H9 (cell line): ENCODE measurements around the gene ANKZF1. TPM values are rescaled to one million over a fixed set of nuclear protein-coding genes. Genes with fewer than 3 reads are reported as not detected.

Experiments used
- DNase-seq: peaks from one replicate; pipeline ENCODE4 v3.0.0-alpha.2; 2017
- H2AFZ ChIP-seq: one replicate; pipeline ENCODE4 v1.6.1; 2013; ENCODE audit warnings: mild to moderate bottlenecking, low read length, control low read depth, moderate library complexity
- H2AK5ac ChIP-seq: 2 replicates; pipeline ENCODE4 v1.6.1; 2013; ENCODE audit warnings: low read length, control low read depth, mixed read lengths; ENCODE audit not compliant: insufficient read length
- H2BK120ac ChIP-seq: one replicate; pipeline ENCODE4 v1.6.1; 2013; ENCODE audit warnings: low read depth, mild to moderate bottlenecking, low read length, control low read depth, inconsistent platforms; ENCODE audit not compliant: poor library complexity, severe bottlenecking
- H2BK12ac ChIP-seq: 2 replicates; pipeline ENCODE4 v1.6.1; 2013; ENCODE audit warnings: low read length, control low read depth, mixed read lengths, low read depth; ENCODE audit not compliant: insufficient read length
- H2BK15ac ChIP-seq: 2 replicates; pipeline ENCODE4 v1.6.1; 2013; ENCODE audit warnings: low read depth, low read length, control low read depth
- H2BK20ac ChIP-seq: one replicate; pipeline ENCODE4 v1.6.1; 2013; ENCODE audit warnings: low read depth, mild to moderate bottlenecking, low read length, control low read depth, inconsistent platforms; ENCODE audit not compliant: poor library complexity, severe bottlenecking
- H2BK5ac ChIP-seq: 2 replicates; pipeline ENCODE4 v1.6.1; 2013; ENCODE audit warnings: low read length, control low read depth, mixed read lengths; ENCODE audit not compliant: insufficient read length
- H3K14ac ChIP-seq: 2 replicates; pipeline ENCODE4 v1.6.1; 2013; ENCODE audit warnings: low read length, control low read depth; ENCODE audit not compliant: insufficient read depth
- H3K18ac ChIP-seq: 2 replicates; pipeline ENCODE4 v1.6.1; 2013; ENCODE audit warnings: low read depth, mild to moderate bottlenecking, mixed read lengths, low read length, control low read depth; ENCODE audit not compliant: insufficient read length
- H3K23ac ChIP-seq: 2 replicates; pipeline ENCODE4 v1.6.1; 2013; ENCODE audit warnings: low read length, control low read depth, mixed read lengths, low read depth; ENCODE audit not compliant: insufficient read length
- H3K23me2 ChIP-seq: 2 replicates; pipeline ENCODE4 v1.6.1; 2013; ENCODE audit warnings: low read depth, mild to moderate bottlenecking, mixed read lengths, low read length, control low read depth; ENCODE audit not compliant: insufficient read length, poor library complexity, severe bottlenecking
- H3K27ac ChIP-seq: 2 replicates; pipeline ENCODE4 v1.5.1; 2013; ENCODE audit warnings: low read length, control low read depth, mixed read lengths, low read depth; ENCODE audit not compliant: insufficient read length
- H3K27me3 ChIP-seq: 2 replicates; pipeline ENCODE4 v1.6.1; 2013; ENCODE audit warnings: low read length, control low read depth, inconsistent platforms; ENCODE audit not compliant: insufficient read depth
- H3K4ac ChIP-seq: 2 replicates; pipeline ENCODE4 v1.6.1; 2013; ENCODE audit warnings: low read depth, mild to moderate bottlenecking, control low read depth, inconsistent platforms, low read length, moderate library complexity
- H3K4me1 ChIP-seq: 2 replicates; pipeline ENCODE4 v1.6.1; 2013; ENCODE audit warnings: low read length, control low read depth, inconsistent platforms; ENCODE audit not compliant: insufficient read depth
- H3K4me2 ChIP-seq: 2 replicates; pipeline ENCODE4 v1.6.1; 2013; ENCODE audit warnings: low read length, control low read depth, mixed read lengths; ENCODE audit not compliant: insufficient read length, insufficient read depth
- H3K56ac ChIP-seq: 2 replicates; pipeline ENCODE4 v1.6.1; 2013; ENCODE audit warnings: low read depth, mild to moderate bottlenecking, mixed read lengths, low read length, control low read depth; ENCODE audit not compliant: insufficient read length
- H3K79me1 ChIP-seq: 2 replicates; pipeline ENCODE4 v1.6.1; 2013; ENCODE audit warnings: low read depth, mild to moderate bottlenecking, moderate library complexity, low read length, control low read depth, inconsistent platforms; ENCODE audit not compliant: insufficient read depth, poor library complexity, severe bottlenecking
- H3K79me2 ChIP-seq: 2 replicates; pipeline ENCODE4 v1.6.1; 2013; ENCODE audit warnings: low read length, control low read depth, inconsistent platforms; ENCODE audit not compliant: insufficient read depth
- H3K9ac ChIP-seq: 2 replicates; pipeline ENCODE4 v1.6.1; 2013; ENCODE audit warnings: low read length, control low read depth, mixed read lengths; ENCODE audit not compliant: insufficient read length; ENCODE audit errors: extremely low read depth
- H3K9me3 ChIP-seq: one replicate; pipeline ENCODE4 v1.6.1; 2013; ENCODE audit warnings: low read depth, low read length, inconsistent platforms; ENCODE audit not compliant: control insufficient read depth
- H3T11ph ChIP-seq: one replicate; pipeline ENCODE4 v1.6.1; 2013; ENCODE audit warnings: mild to moderate bottlenecking, low read length, control low read depth, inconsistent platforms
- H4K20me1 ChIP-seq: one replicate; pipeline ENCODE4 v1.6.1; 2013; ENCODE audit not compliant: control insufficient read depth, insufficient read length, insufficient read depth
- H4K5ac ChIP-seq: 2 replicates; pipeline ENCODE4 v1.6.1; 2013; ENCODE audit warnings: low read depth, mild to moderate bottlenecking, mixed read lengths, low read length, control low read depth; ENCODE audit not compliant: insufficient read length
- H4K8ac ChIP-seq: replicated peaks from 2 replicates; pipeline ENCODE4 v1.6.1; 2013; ENCODE audit warnings: low read length, control low read depth, mixed read lengths, low read depth; ENCODE audit not compliant: insufficient read length
- H4K91ac ChIP-seq: 2 replicates; pipeline ENCODE4 v1.6.1; 2013; ENCODE audit warnings: low read depth, mild to moderate bottlenecking, moderate library complexity, mixed read lengths, low read length, control low read depth; ENCODE audit not compliant: insufficient read length
- H3K27ac Mint-ChIP-seq, 3 experiments: 2 replicates in 2 of 3; 3 replicates in 1 of 3; pipeline ENCODE4 v1.8.0; 2020 to 2021; ENCODE audit warnings: mixed read lengths in 3 of 3, mild to moderate bottlenecking in 1 of 3, moderate library complexity in 1 of 3
- H3K27me3 Mint-ChIP-seq: 2 replicates; pipeline ENCODE4 v1.8.0; 2021; ENCODE audit warnings: low read depth, mild to moderate bottlenecking, moderate library complexity, mixed read lengths
- H3K36me3 Mint-ChIP-seq, 3 experiments: 2 replicates in 2 of 3; 3 replicates in 1 of 3; pipeline ENCODE4 v1.8.0; 2020 to 2021; ENCODE audit warnings: low read depth in 3 of 3, mixed read lengths in 3 of 3; ENCODE audit not compliant: insufficient read depth in 1 of 3
- H3K4me1 Mint-ChIP-seq, 2 experiments: 2 replicates each; pipeline ENCODE4 v1.8.0; 2020; ENCODE audit warnings: mixed read lengths in 2 of 2
- H3K4me3 Mint-ChIP-seq, 2 experiments: 2 replicates in 1 of 2; 3 replicates in 1 of 2; pipeline ENCODE4 v1.8.0; 2020 to 2021; ENCODE audit warnings: mild to moderate bottlenecking in 2 of 2, mixed read lengths in 2 of 2, moderate library complexity in 1 of 2
- H3K9me3 Mint-ChIP-seq, 2 experiments: 2 replicates in 1 of 2; 3 replicates in 1 of 2; pipeline ENCODE4 v1.8.0; 2020; ENCODE audit warnings: mild to moderate bottlenecking in 2 of 2, mixed read lengths in 2 of 2, moderate library complexity in 1 of 2
- CTCF ChIP-seq: fragments of 200-600 bp; sonication (generic); conservative IDR thresholded peaks from 3 replicates; pipeline ENCODE4 v1.8.0; 2021; ENCODE audit warnings: antibody characterized with exemption, mild to moderate bottlenecking
- WGBS: extraction: QIAGEN DNeasy Blood & Tissue Kit; methylation state at CpG from one replicate; pipeline ENCODE4 v1.1.7; 2013; ENCODE audit warnings: missing lambda C conversion rate, low lambda C conversion rate, mixed read lengths; ENCODE audit not compliant: insufficient read length; ENCODE audit errors: extremely low coverage; 5-methylcytosine and 5-hydroxymethylcytosine counted together
- total RNA-seq: library from RNA; stranded (reverse); gene quantifications from 2 replicates; pipeline ENCODE4 v1.2.1, GENCODE V29; 2021

Gene ANKZF1
- total RNA-seq, 1 experiment from 2014 or later = 55.4 TPM

DNA sequence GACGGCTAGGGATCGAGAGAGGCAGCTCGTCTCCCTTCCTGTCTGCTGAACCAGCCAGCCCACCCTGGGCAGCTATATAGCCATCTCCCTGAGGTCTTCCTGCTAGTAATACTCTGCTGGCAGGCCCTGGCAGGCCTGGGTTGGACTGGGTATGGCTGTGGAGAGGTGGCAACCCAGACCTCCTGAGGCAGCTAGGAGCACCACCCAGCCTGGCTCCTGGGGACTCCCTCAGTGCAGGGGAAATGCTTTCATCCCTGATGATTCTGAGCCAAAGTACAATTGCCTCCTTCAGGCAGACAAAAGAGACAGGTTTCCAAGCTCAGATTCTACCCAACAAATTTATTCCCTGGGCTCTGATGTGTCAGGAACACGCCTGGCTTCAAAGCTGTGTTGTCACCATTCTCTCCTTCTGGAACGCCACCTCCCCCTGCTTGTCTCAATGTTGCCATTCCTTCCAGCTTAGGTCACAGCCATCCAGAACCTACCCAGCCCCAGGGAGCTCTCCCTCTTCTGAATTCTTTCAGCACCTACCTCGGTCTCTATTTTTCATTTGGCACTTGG lies 44.8 kb downstream of the ANKZF1 start:
- WGBS = no CpG with 5 or more reads among the region's 6 CpGs
- Mint-ChIP-seq H3K27ac (peak overlapping the region in 1 of 3 experiments; percentile 58; a peak in 1 of 7 replicates), H3K4me3 (peak overlapping the region in 1 of 2 experiments; percentile 44; a peak in 1 of 5 replicates), H3K27me3 (peaks cover 25% of the 10 kb centered on the region), H3K36me3 (no peaks in the 10 kb centered on the region), H3K4me1 (peaks cover 29 to 33% of the 10 kb centered on the region in 2 experiments), H3K9me3 (no peaks in the 10 kb centered on the region)
- H3K79me1 ChIP-seq = no peaks in the 10 kb centered on the region
- H3T11ph ChIP-seq = no peak overlapping the region
- no peak overlapping the region for H2BK12ac ChIP-seq
- H3K4me1 ChIP-seq = peaks cover 4% of the 10 kb centered on the region; the same call in 1 of the 2 replicates
- H3K23ac ChIP-seq = no peak overlapping the region
- DNase-seq = peak; percentile 70
- H3K9ac ChIP-seq = no peak overlapping the region
- no peak overlapping the region for H3K18ac ChIP-seq
- H4K5ac ChIP-seq = no peak overlapping the region
- no peak overlapping the region for H2AFZ ChIP-seq
- H3K14ac ChIP-seq = peak overlapping the region; percentile 31; the same call in 1 of the 2 replicates
- no peak overlapping the region for H3K56ac ChIP-seq
- H3K27me3 ChIP-seq = no peaks in the 10 kb centered on the region
- H3K79me2 ChIP-seq = no peaks in the 10 kb centered on the region
- H2AK5ac ChIP-seq = no peak overlapping the region
- H4K20me1 ChIP-seq = no peaks in the 10 kb centered on the region
- no peaks in the 10 kb centered on the region for H3K9me3 ChIP-seq
- no peak for TF ChIP-seq CTCF
- no peak overlapping the region for H2BK5ac ChIP-seq
- no peak overlapping the region for H2BK20ac ChIP-seq
- no peak overlapping the region for H2BK15ac ChIP-seq
- no peak overlapping the region for H3K27ac ChIP-seq
- H3K4ac ChIP-seq = no peak overlapping the region
- H3K4me2 ChIP-seq = peak overlapping the region; percentile 17
- H3K23me2 ChIP-seq = peaks cover 4% of the 10 kb centered on the region
- no peak overlapping the region for H4K91ac ChIP-seq
- H4K8ac ChIP-seq = no peak overlapping the region
- no peak overlapping the region for H2BK120ac ChIP-seq
